Colonic mucosa (tissue), 4 donors: ENCODE results near the gene KAT8. TPM values are rescaled to one million over a fixed set of nuclear protein-coding genes. Genes with fewer than 3 reads are reported as not detected.

Source experiments
- DNase-seq: peaks from one replicate; pipeline ENCODE4 v3.0.0-alpha.2; 2020
- H3K27ac ChIP-seq: fragments of 200-600 bp; one replicate; pipeline ENCODE4 v1.8.0; 2021
- H3K27me3 ChIP-seq: fragments of 200-600 bp; one replicate; pipeline ENCODE4 v1.8.0; 2021
- H3K36me3 ChIP-seq: fragments of 200-600 bp; one replicate; pipeline ENCODE4 v1.8.0; 2021
- H3K4me1 ChIP-seq: fragments of 200-600 bp; one replicate; pipeline ENCODE4 v1.8.0; 2021; ENCODE audit warnings: mild to moderate bottlenecking
- H3K4me3 ChIP-seq: fragments of 200-600 bp; one replicate; pipeline ENCODE4 v1.8.0; 2021
- H3K9ac ChIP-seq, 2 donors: one replicate each; pipeline ENCODE4 v1.7.0; 2013; ENCODE audit warnings: control low read depth in 2 of 2, low read depth in 2 of 2, low read length in 2 of 2
- H3K9me3 ChIP-seq: fragments of 200-600 bp; one replicate; pipeline ENCODE4 v1.8.0; 2021
- intact Hi-C: fragments of 100-400 bp; cut with DNase I; formaldehyde crosslinking; loops from one replicate; pipeline ENCODE4 v1.14.1; 2022
- total RNA-seq, 2 donors: library from RNA; stranded (reverse); fragmentation: NEBNext Ultra II Directional in 1 of 2; extraction: Animal tissue kit (Norgen Biotek cat#: 25700) in 1 of 2; gene quantifications; one replicate each; pipeline ENCODE4 v1.2.1, GENCODE V29; 2021
- TF ChIP-seq, protein P1 (sequence below): fragments of 200-600 bp; IDR thresholded peaks from one replicate; pipeline ENCODE4 v1.8.0; 2022; ENCODE audit warnings: antibody characterized with exemption, mild to moderate bottlenecking
- donor health status: healthy.
- donor health status: DM: no; HTN: no; CAD: no.
- donor health status: DM: no; HTN: no; CAD: no.

KAT8 gene
- total RNA-seq, 2 donors from 2014 or later: 42.2 to 69.5 TPM

DNA sequence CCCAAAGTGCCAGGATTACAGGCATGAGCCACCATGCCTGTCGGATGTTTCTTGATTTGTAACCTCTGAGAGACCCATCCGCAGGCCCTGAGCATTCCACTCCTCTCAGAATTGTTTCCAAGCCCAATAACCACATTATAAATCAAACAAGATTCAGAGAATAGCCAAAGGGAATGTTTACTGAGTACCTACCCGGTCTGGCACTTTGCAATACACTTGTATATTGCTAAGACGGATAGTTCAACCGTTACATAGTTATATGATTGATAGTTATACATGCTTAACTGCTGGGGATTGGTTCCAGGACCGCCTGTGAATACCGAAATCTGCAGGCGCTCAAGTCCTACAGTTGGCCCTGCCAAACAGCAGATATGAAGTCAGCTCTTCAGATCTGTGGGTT is 3.0 kb upstream of the KAT8 start:
- Histone ChIP-seq H3K36me3 (no peaks in the 10 kb centered on the region), H3K27ac (peak overlapping the region; percentile 71), H3K9ac (peak overlapping the region in 1 of 2 donors; percentile 34), H3K4me1 (peaks cover 3% of the 10 kb centered on the region), H3K9me3 (no peaks in the 10 kb centered on the region), H3K27me3 (no peaks in the 10 kb centered on the region), H3K4me3 (no peak overlapping the region)
- TF ChIP-seq, protein P1, sequence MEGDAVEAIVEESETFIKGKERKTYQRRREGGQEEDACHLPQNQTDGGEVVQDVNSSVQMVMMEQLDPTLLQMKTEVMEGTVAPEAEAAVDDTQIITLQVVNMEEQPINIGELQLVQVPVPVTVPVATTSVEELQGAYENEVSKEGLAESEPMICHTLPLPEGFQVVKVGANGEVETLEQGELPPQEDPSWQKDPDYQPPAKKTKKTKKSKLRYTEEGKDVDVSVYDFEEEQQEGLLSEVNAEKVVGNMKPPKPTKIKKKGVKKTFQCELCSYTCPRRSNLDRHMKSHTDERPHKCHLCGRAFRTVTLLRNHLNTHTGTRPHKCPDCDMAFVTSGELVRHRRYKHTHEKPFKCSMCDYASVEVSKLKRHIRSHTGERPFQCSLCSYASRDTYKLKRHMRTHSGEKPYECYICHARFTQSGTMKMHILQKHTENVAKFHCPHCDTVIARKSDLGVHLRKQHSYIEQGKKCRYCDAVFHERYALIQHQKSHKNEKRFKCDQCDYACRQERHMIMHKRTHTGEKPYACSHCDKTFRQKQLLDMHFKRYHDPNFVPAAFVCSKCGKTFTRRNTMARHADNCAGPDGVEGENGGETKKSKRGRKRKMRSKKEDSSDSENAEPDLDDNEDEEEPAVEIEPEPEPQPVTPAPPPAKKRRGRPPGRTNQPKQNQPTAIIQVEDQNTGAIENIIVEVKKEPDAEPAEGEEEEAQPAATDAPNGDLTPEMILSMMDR: no peak
- intact Hi-C loops: no loop called here
- DNase-seq: no peak

- Histone ChIP-seq H3K9ac (peak overlapping the region; percentile 72 to 89), H3K27me3 (no peaks in the 10 kb centered on the region), H3K36me3 (peaks cover 16% of the 10 kb centered on the region), H3K9me3 (no peaks in the 10 kb centered on the region), H3K4me1 (peaks cover 3% of the 10 kb centered on the region), H3K4me3 (peak overlapping the region; percentile 62), H3K27ac (peak overlapping the region; percentile 87)
- DNase-seq: no peak
- intact Hi-C loops: no loop called here
- TF ChIP-seq, protein P1: no peak
Measured at GRCh38 chr16:31118223-31119155, 1.0 kb downstream of the KAT8 start.

- Histone ChIP-seq H3K4me3 (no peak overlapping the region), H3K27ac (no peak overlapping the region)
- DNase-seq: no peak
Measured at GRCh38 chr16:31120129-31120528, 2.7 kb downstream of the KAT8 start.

GRCh38 chr16:31125844-31126243 is 8.4 kb downstream of the KAT8 start:
- H3K9me3 ChIP-seq: no peaks in the 10 kb centered on the region
- H3K27ac ChIP-seq: no peak overlapping the region
- intact Hi-C loops: no loop called here
- H3K4me1 ChIP-seq: peaks cover 26% of the 10 kb centered on the region
- no peak overlapping the region for H3K9ac ChIP-seq
- no peak for DNase-seq
- TF ChIP-seq, protein P1: no peak
- H3K4me3 ChIP-seq: no peak overlapping the region
- peaks cover 6% of the 10 kb centered on the region for H3K36me3 ChIP-seq
- H3K27me3 ChIP-seq: no peaks in the 10 kb centered on the region

More at GRCh38 chr16:31120129-31120528, 2.7 kb downstream of the KAT8 start:
- Histone ChIP-seq H3K4me1 (peaks cover 3% of the 10 kb centered on the region), H3K36me3 (peaks cover 16% of the 10 kb centered on the region), H3K9me3 (no peaks in the 10 kb centered on the region), H3K27me3 (no peaks in the 10 kb centered on the region), H3K9ac (no peak overlapping the region)
- intact Hi-C loops: no loop called here
- TF ChIP-seq, protein P1: no peak

DNA sequence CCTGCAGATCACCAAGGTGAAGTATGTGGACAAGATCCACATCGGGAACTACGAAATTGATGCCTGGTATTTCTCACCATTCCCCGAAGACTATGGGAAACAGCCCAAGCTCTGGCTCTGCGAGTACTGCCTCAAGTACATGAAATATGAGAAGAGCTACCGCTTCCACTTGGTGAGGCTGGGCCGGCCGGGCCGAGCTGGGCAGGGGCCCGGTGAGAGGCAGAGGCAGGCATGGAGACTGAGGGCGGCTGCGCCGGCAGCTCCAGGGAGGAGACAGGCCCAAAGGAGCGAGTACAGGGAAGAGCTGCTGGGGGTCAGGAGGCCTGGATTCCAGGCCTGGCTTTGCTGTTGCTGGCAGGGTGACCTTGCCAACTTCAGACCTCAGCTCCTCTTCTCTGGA is 9.7 kb downstream of the KAT8 start:
- H3K4me1 ChIP-seq: peaks cover 26% of the 10 kb centered on the region
- no peak for DNase-seq
- peak overlapping the region in 1 of 2 donors; percentile 100 for H3K9ac ChIP-seq
- no peaks in the 10 kb centered on the region for H3K27me3 ChIP-seq
- TF ChIP-seq, protein P1: no peak
- intact Hi-C loops: no loop called here
- H3K4me3 ChIP-seq: no peak overlapping the region
- H3K27ac ChIP-seq: peak overlapping the region; percentile 98
- H3K9me3 ChIP-seq: no peaks in the 10 kb centered on the region
- H3K36me3 ChIP-seq: peaks cover 3% of the 10 kb centered on the region
